GM12891 (cell line): ENCODE measurements around the gene PAK4.
"Not testable (repeated sequence)": the region's sequence is repeated elsewhere in the genome, so short reads cannot be mapped to it uniquely, and the experiment has no call there.

Source experiments
- DNase-seq: peaks from one replicate; pipeline ENCODE4 v3.0.0; 2011; ENCODE audit warnings: low spot score; ENCODE audit not compliant: insufficient read length
- FAIRE-seq: peaks from 2 replicates; lab custom pipeline; 2011; peaks lifted over from hg19 to GRCh38; lab: Jason Lieb, UNC
- PAX5 ChIP-seq: IDR thresholded peaks from 2 replicates; pipeline ENCODE4 v1.6.1; 2011; ENCODE audit warnings: low read length, moderate library complexity, mild to moderate bottlenecking; ENCODE audit not compliant: insufficient read depth, severe bottlenecking
- POLR2A ChIP-seq: IDR thresholded peaks from 2 replicates; pipeline ENCODE4 v1.6.1; 2011; ENCODE audit warnings: low read depth, low read length, control low read depth
- POLR2AphosphoS5 ChIP-seq: IDR thresholded peaks from 2 replicates; pipeline ENCODE4 v1.6.1; 2011; ENCODE audit warnings: low read depth, low read length, control low read depth
- POU2F2 ChIP-seq: IDR thresholded peaks from 2 replicates; pipeline ENCODE4 v1.6.1; 2011; ENCODE audit warnings: low read depth, mild to moderate bottlenecking, control low read depth, low read length, moderate library complexity
- SPI1 ChIP-seq: IDR thresholded peaks from 2 replicates; pipeline ENCODE4 v1.6.1; 2011; ENCODE audit warnings: low read depth, low read length, control low read depth
- TAF1 ChIP-seq: IDR thresholded peaks from 2 replicates; pipeline ENCODE4 v1.6.1; 2011; ENCODE audit warnings: low read depth, low read length, control low read depth

PAK4 gene

GRCh38 chr19:39099341-39099740 lies 26.2 kb upstream of the PAK4 start:
- TF ChIP-seq PAX5 (no peak), POU2F2 (no peak), SPI1 (no peak), TAF1 (no peak), POLR2AphosphoS5 (no peak), POLR2A (no peak)
- DNase-seq: no peak
- FAIRE-seq: no peak

GRCh38 chr19:39100500-39101166 lies 25.0 kb upstream of the PAK4 start:
- DNase-seq (no peak), FAIRE-seq (no peak)
- TF ChIP-seq POLR2AphosphoS5: no peak
- TF ChIP-seq SPI1: no peak
- no peak for TF ChIP-seq TAF1
- no peak for TF ChIP-seq PAX5
- TF ChIP-seq POLR2A: no peak
- TF ChIP-seq POU2F2: no peak

DNA sequence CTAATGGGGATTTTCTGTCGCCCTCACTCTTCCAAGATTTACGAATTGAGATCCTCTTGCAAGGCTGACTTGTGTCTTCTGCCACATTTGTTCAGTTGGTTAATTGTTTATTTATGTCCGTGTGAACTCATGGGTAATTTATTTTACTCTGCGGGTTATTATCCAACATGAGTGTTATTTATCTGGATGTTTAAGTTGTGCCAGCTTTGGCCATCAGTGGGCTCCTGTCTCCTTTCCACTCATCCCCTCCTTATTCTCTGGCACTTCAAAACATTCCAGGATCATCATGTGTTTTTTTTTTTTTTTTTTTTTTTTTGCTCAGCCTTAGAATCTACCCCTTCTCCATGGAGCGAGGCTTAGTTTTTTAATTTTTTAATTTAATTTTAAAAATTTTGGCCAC lies 22.4 kb upstream of the PAK4 start:
- FAIRE-seq: no peak
- no peak for TF ChIP-seq POU2F2
- no peak for TF ChIP-seq TAF1
- no peak for TF ChIP-seq PAX5
- no peak for TF ChIP-seq POLR2AphosphoS5
- TF ChIP-seq SPI1: no peak
- TF ChIP-seq POLR2A: no peak
- no peak for DNase-seq

DNA sequence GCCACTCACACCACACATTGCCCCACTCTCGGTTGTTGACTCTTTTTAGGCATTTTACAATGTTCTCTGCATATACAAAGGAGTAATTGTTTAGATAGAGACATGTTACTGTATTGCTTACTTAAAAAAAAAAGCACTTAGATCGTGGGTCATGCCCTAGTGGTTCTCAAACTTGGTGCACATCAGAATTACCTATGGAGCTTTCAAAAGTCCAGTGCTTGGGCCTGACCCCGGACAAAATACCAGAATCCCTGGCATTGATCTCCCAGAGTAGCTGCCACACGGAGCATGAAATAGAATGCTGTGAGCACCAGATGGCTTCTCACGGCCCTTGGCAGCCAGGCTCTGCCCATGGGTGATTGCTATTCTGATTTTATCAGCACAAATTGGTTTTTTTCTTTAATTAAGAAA lies 21.4 kb upstream of the PAK4 start:
- FAIRE-seq: no peak
- DNase-seq: no peak
- TF ChIP-seq SPI1: no peak
- no peak for TF ChIP-seq PAX5

DNA sequence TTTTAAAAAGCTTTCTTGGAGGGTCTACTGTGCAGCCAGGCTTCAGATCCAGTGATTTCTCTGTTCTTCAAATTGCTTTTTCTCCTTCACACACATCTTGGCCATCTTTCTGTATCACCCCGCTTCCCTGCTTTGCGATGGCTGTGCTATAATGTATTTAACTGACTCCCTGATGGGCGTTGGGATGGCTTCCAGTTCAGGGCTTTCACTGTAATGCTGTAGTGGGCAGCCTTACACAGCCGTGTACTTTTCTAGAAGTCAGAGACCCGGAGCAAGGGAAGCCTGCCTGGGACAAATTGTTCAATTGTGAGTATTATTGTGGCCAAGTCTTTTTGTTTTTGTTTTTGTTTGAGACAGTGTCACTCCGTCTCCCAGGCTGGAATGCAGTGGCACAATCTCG lies 19.4 kb upstream of the PAK4 start:
- DNase-seq (no peak), FAIRE-seq (no peak)

GRCh38 chr19:39109641-39110040 lies 15.9 kb upstream of the PAK4 start:
- DNase-seq (no peak), FAIRE-seq (no peak)
- TF ChIP-seq POLR2A (no peak), PAX5 (no peak), POLR2AphosphoS5 (no peak)

More for the DNA sequence above, 19.4 kb upstream of the PAK4 start:
- TF ChIP-seq TAF1: no peak
- TF ChIP-seq POLR2AphosphoS5: no peak
- no peak for TF ChIP-seq SPI1
- TF ChIP-seq PAX5: no peak
- no peak for TF ChIP-seq POLR2A
- TF ChIP-seq POU2F2: no peak

GRCh38 chr19:39110263-39110967 lies 15.2 kb upstream of the PAK4 start:
- DNase-seq: peak; percentile 82
- FAIRE-seq: peak; percentile 87
- TF ChIP-seq POLR2AphosphoS5 (no peak), POLR2A (no peak), TAF1 (no peak), PAX5 (no peak), POU2F2 (no peak), SPI1 (no peak)

GRCh38 chr19:39111593-39112199 lies 13.9 kb upstream of the PAK4 start:
- no peak for DNase-seq
- no peak for FAIRE-seq
- no peak for TF ChIP-seq TAF1

DNA sequence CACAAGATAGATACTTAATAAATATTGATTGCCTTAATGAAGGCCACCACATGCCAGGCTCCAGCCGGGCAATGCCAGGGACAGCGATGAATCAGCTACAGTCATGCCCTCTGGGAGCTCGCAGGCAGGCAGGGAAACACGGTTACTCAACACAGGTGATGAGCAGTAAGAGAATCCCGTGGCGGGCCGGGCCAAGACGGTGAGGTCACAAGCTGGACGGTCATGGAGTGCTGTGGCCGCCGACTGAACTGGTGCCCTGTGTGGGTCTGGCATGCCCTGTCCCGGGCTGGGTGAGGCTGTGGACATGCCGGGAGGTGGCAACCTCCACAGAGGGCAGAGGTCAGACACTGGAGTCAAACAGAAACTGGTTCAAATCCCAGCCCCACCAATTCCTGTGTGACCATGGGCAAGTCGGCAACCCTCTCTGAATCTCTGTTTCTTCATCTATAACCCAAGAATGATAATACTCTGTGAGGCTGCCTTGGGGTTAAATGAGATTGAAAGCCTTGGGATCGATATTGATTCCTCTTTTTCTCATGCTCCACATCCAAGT lies 13.2 kb upstream of the PAK4 start:
- DNase-seq (no peak), FAIRE-seq (no peak)
- TF ChIP-seq TAF1 (no peak), SPI1 (no peak), POU2F2 (no peak), POLR2AphosphoS5 (no peak), POLR2A (no peak), PAX5 (no peak)

GRCh38 chr19:39113199-39113598 lies 12.4 kb upstream of the PAK4 start:
- no peak for FAIRE-seq
- no peak for TF ChIP-seq SPI1
- no peak for TF ChIP-seq POLR2AphosphoS5
- no peak for TF ChIP-seq TAF1
- no peak for TF ChIP-seq PAX5
- TF ChIP-seq POLR2A: no peak
- TF ChIP-seq POU2F2: no peak
- DNase-seq: no peak

GRCh38 chr19:39115105-39115847 lies 10.3 kb upstream of the PAK4 start:
- TF ChIP-seq POLR2AphosphoS5 (no peak), TAF1 (no peak), POLR2A (no peak), POU2F2 (no peak), SPI1 (no peak)
- FAIRE-seq (no peak), DNase-seq (no peak)

- not testable (repeated sequence) for FAIRE-seq
Measured at GRCh38 chr19:39117023-39117422, 8.6 kb upstream of the PAK4 start.

More at GRCh38 chr19:39117023-39117422, 8.6 kb upstream of the PAK4 start:
- DNase-seq: not testable (repeated sequence)
